SU-DHL-6 (cell line): ENCODE measurements around the gene NANOS3.

ENCODE experiments used
- EZH2phosphoT487 ChIP-seq: fragments of 200-600 bp; sonication (generic), shearing (Covaris generic); conservative IDR thresholded peaks from 2 replicates; pipeline ENCODE4 v1.6.1; 2018; ENCODE audit warnings: mild to moderate bottlenecking, antibody characterized with exemption, low read length, moderate library complexity, mixed read lengths
- TF ChIP-seq, protein P1 (sequence below): fragments of 200-600 bp; sonication (generic); IDR thresholded peaks from one replicate; pipeline ENCODE4 v1.5.1; 2017; ENCODE audit warnings: antibody characterized with exemption, mild to moderate bottlenecking, low read length, moderate library complexity; ENCODE audit not compliant: insufficient read depth, poor library complexity, severe bottlenecking

DNA sequence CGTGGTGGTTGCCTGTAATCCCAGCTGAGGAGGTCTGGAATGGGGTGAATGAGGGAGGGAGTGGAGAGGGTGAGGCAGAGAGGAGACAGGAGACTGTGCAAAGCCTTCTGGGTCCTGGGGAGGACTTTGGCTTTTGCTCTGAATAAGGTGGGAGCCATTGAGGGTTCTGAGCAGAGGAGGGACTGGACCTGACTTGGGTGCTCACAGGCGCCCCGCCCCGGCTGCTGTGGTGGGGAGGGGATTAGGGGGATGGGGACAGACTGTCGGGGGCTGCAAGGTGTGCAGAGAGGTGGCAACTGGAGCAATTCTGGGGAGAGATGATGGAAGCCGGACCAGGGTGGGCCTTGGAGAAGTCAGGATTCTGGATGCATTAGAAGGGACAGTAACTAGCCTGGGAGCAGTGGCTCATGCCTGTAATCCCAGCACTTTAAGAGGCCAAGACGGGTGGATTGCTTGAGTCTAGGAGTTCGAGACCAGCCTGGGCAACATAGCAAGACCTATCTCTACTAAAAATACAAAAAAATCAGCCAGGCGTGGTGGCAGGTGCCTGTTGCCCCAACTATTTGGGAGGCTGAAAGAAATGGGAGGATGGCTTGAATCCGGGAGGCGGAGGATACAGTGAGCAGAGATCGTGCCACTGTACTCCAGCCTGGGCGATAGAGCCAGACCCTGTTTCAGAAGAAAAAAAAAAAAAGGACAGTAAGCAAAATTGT, 16.1 kb upstream of the NANOS3 start:
- TF ChIP-seq, protein P1, sequence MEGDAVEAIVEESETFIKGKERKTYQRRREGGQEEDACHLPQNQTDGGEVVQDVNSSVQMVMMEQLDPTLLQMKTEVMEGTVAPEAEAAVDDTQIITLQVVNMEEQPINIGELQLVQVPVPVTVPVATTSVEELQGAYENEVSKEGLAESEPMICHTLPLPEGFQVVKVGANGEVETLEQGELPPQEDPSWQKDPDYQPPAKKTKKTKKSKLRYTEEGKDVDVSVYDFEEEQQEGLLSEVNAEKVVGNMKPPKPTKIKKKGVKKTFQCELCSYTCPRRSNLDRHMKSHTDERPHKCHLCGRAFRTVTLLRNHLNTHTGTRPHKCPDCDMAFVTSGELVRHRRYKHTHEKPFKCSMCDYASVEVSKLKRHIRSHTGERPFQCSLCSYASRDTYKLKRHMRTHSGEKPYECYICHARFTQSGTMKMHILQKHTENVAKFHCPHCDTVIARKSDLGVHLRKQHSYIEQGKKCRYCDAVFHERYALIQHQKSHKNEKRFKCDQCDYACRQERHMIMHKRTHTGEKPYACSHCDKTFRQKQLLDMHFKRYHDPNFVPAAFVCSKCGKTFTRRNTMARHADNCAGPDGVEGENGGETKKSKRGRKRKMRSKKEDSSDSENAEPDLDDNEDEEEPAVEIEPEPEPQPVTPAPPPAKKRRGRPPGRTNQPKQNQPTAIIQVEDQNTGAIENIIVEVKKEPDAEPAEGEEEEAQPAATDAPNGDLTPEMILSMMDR, result no peak
- TF ChIP-seq EZH2phosphoT487, result no peak
